Pulmonary artery endothelial cell (primary cell): ENCODE results near the gene ZDHHC11B. TPM values are rescaled to one million over a fixed set of nuclear protein-coding genes. Genes with fewer than 3 reads are reported as not detected.
"Not testable (repeated sequence)": the region's sequence is repeated elsewhere in the genome, so short reads cannot be mapped to it uniquely, and the experiment has no call there.

ENCODE experiments used
- DNase-seq: peaks from one replicate; pipeline ENCODE4 v3.0.0-alpha.2; 2011; ENCODE audit warnings: low read depth, low spot score
- total RNA-seq: library from RNA; depleted of rRNA; stranded (reverse); fragments of >200 nt; gene quantifications from 2 replicates; pipeline ENCODE4 v1.2.3, GENCODE V29; 2014

The ZDHHC11B gene
- not detected in 2 replicates for total RNA-seq

DNA sequence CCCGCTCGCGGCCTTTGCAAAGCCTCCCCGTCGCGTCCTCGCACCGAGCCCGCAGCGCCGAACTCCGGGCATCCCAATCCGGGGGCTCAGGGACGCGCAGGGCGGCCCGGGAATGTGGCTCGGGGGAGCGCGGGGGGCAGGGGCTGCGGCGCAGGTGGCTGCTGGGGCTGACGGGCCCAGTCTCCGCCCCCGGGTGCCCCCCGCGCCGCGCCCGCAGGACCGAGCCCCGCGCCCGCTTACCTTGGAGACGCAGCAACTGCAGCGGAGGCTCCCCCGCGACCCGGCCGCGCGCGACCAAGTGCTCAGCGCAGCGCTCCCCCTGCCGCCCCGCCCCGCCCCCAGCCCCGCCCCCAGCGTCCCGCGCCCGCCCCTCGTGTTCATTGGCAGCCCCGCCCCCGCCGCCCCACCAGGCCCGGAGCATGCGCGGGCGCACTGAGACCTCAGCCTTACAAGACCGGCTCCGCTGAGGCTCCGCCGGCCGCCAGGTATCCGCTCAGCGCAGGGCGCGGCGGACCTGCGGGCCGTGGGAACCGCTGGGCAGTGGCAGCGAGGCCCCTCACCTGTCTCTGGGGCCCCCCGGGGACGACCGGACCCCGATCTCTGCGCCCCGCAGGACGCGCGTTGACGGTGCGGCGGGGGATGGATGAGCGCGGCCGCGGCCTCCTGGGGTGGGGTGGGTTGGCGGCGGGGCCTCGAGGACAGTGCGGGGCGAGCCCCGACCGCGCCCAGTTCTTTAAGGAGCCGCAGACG is at the start of gene ZDHHC11B:
TSS of gene ZDHHC11B (minus strand) at position 302 of the 750 bp plus-strand sequence. CDS start 17,810 bp downstream, outside the sequence.
- not testable (repeated sequence) for DNase-seq

GRCh38 chr5:834013-834412 is 49.5 kb upstream of the ZDHHC11B start:
- not testable (repeated sequence) for DNase-seq

GRCh38 chr5:828194-828593 is 43.7 kb upstream of the ZDHHC11B start:
- not testable (repeated sequence) for DNase-seq

- not testable (repeated sequence) for DNase-seq
Measured at GRCh38 chr5:825544-825943, 41.0 kb upstream of the ZDHHC11B start.

GRCh38 chr5:821504-821903 is 37.0 kb upstream of the ZDHHC11B start:
- no peak for DNase-seq

DNA sequence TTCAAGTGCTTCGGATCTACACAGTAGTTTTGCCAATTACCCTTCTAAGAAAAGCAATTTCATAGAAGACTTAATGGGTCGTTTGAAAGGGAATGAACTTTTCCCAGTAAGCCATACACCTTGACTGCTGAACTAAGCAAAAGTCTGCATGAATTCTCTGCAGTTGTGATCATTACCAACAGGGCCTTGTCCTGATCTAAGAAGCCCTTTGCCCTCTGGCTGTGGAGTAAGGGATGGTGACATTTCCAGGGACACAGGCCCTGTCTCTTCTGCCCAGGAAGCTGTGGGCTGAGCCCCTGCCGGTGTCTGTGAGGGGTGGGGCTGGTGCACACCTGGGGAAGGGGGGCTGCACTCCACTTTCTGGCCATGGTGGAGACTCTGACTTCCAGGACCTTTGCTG is 35.7 kb upstream of the ZDHHC11B start:
- no peak for DNase-seq

DNA sequence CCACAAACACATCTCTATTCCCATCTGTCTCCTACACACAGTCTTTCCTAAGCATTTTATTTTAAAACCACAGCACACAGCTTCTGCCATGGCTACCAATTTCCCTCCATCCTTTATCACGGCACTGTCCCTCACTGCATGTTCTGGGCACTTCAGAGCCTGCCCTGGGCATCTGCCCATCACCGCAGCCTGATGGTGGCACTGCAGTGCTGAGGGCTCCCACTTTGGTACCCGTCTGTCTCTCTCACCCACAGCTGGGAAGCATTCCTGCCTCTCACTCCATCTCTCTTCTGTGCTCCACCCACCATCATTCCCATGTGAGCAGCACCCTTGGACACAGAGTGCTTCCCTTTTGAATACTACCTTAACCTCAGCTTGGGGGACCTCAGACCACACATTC is 34.5 kb upstream of the ZDHHC11B start:
- no peak for DNase-seq

DNA sequence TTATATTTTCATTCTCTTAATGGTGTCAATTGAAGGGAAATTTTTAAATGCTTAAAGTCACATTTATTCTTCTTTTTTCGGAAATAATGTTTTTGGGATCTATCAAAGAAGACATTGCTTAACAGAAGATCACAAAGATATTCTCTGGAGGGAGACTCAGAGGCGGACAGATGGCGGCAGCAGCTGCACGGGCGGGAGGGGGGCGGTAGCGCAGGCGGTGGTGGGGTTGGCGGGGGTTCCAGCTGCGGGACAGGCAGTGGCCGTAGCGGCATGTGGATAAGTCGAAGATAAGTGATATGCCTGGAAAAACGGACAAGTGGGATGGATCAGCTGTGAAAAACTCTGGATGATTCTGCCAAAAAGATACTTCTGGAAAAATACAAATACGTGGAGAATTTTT is 31.6 kb upstream of the ZDHHC11B start:
- no peak for DNase-seq

GRCh38 chr5:815449-815848 is 30.9 kb upstream of the ZDHHC11B start:
- DNase-seq = no peak

GRCh38 chr5:813575-813974 is 29.0 kb upstream of the ZDHHC11B start:
- not testable (repeated sequence) for DNase-seq

DNA sequence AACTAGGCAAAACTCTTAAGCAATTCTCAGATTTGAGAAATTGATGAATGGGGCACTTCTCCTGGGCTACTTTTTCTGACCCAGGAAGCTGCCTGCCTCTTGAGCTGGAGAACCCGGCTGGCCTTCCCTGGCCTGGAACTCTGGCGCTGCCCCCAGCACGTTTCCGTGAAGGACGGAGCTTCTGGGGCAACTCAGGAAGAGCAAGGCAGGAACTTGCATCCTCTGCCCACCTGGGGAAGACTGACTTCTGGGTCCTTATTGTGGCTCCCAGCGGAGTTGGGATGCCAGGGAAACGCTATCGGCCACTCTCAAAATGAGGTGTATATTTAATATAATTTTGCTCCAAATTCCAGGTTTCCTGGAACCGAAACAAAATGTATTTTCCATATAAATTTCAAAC is 26.9 kb upstream of the ZDHHC11B start:
- not testable (repeated sequence) for DNase-seq

DNA sequence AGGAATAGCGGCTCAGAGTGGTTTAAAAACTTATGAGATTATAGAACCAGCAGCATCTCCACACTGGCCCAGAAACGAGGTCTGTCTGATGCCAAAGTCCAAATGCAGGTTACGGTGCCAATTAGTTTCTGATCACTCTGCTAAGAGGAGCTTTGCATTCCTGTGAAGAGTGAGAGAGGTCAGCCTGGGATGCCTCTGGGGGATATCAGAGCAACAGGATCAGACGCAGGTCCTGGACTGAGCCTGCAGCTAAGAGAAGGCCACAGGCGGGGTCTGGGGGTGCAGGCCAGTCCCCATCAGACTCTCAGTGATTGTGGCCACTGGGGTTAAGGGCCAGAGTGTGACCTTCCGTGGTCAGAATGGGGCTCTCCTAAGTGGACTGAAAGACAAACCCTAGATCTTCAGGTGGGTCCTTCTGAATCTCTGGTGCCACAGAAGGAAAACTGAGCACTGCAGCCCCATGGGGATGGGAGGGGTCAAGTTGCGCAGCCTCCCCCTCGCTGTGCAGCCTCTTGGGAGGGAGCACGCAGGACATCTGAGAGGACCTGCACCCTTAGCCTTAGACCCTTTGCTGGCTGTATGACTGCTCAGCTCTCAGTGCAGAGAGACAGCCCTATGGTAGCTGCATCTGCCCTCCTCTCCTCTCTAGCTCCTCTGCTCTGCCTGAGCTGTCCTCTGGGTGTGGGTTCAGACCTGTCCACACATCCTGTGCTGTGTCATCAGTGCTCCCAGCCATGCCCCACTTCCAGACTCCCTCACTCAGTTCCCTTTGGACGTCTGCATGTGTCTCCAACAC is 23.4 kb upstream of the ZDHHC11B start:
- DNase-seq = not testable (repeated sequence)

- no peak for DNase-seq
Measured at GRCh38 chr5:801472-801871, 16.9 kb upstream of the ZDHHC11B start.

DNA sequence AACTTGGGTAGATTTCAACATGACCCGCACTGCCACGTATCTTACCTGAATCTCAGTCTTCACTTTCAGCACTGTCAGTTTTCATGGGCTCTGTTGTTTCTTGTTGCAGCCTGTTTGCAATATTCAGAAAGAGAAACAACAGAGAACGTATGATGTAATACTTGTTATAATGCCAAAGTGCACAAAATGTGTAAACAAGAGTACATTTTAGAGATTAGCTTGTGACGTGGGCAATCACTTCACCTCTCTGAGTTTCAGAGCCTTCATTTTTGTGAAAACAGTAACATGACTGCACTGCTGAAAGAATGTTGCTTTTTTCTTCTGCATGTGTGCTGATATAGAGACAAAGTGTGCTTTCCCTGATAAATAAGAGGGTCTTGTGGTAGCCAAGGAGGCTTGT is 16.5 kb upstream of the ZDHHC11B start:
- not testable (repeated sequence) for DNase-seq

GRCh38 chr5:798505-799138 is 14.1 kb upstream of the ZDHHC11B start:
- DNase-seq = not testable (repeated sequence)

GRCh38 chr5:797986-798385 is 13.5 kb upstream of the ZDHHC11B start:
- not testable (repeated sequence) for DNase-seq

DNA sequence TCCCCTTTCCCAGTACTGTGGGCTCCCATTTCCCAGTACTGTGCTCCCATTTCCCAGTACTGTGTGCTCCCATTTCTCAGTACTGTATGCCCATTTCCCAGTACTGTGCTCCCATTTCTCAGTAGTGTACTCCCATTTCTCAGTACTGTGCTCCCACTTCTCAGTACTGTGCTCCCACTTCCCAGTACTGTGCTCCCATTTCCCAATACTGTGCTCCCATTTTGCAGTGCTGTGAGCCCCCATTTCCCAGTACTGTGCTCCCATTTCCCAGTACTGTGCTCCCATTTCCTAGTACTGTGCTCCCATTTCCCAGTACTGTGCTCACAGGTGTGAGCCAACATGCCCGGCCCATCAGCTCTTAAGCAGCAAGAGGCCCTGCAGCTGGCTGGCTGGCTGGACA is 11.3 kb upstream of the ZDHHC11B start:
- not testable (repeated sequence) for DNase-seq

DNA sequence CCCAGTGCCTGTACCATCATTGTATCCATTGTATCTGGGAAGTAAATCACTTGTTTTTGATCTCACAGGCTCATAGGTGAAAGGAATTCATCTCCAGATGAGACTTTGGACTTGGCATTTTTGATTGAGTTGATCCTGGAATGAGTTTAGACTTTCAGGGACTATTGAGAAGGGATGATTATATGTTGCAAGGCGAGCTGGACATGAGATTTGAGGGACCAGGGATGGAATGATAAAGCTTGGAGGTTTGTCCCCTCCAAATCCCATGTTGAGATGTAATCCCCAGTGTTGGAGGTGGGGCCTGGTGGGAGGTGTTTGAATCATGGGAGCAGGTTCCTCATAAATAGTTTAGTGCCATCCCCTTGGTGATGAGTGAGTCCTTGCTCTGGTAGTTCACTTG is 10.4 kb upstream of the ZDHHC11B start:
- not testable (repeated sequence) for DNase-seq

GRCh38 chr5:788703-789102 is 4.2 kb upstream of the ZDHHC11B start:
- not testable (repeated sequence) for DNase-seq

GRCh38 chr5:787857-788233 is 3.3 kb upstream of the ZDHHC11B start:
- not testable (repeated sequence) for DNase-seq

DNA sequence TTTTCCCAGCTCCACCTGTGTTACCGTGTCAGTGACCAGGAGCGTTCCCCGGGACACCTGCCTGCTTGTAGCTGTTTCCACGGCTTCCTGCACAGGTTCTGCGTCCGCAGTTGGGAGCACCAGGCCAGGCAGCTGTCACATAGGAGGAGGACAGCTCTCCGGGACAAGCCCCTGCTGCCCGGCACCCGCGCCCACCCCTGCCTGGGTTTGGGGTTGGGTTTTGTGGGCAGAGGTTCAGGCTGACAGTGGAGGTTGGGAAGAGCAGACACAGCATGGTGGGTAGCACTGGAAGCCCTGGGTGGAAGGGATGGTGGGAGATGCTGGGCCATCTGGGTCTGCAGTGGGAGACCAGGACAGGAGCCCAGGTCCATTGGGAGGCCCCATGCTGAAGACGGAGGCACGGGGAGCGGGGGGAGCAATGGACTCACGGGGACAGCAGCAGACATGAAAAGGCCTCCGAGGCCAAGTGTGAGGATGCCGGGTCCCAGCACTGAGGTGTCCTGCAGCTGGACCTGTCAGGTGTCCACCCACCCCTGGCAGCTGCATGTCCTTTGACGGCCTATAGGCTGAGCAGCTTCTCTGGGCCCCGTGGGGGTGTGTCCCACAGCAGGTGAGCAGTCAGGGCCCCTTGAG is 2.8 kb upstream of the ZDHHC11B start:
- DNase-seq = not testable (repeated sequence)
